GM21447 (cell line): Measurements from ENCODE around the gene PYDC1.
"Not testable (repeated sequence)": the region's sequence is repeated elsewhere in the genome, so short reads cannot be mapped to it uniquely, and the experiment has no call there.

Source experiments
- ATAC-seq: cut with Tn5 transposase; IDR thresholded peaks from one replicate; pipeline ENCODE4 v1.9.1; 2021; ENCODE audit not compliant: unreplicated experiment

Gene PYDC1

GRCh38 chr16:31223044-31223443, 6.1 kb upstream of the PYDC1 start:
- no peak for ATAC-seq

GRCh38 chr16:31221357-31222160, 4.6 kb upstream of the PYDC1 start:
- no peak for ATAC-seq

GRCh38 chr16:31219154-31219741, 2.3 kb upstream of the PYDC1 start:
- ATAC-seq, result no peak

- no peak for ATAC-seq
These were observed 198 bp upstream of the PYDC1 start for GRCh38 chr16:31217136-31217530.

GRCh38 chr16:31215287-31216162, 1.4 kb downstream of the PYDC1 start:
- no peak for ATAC-seq

DNA sequence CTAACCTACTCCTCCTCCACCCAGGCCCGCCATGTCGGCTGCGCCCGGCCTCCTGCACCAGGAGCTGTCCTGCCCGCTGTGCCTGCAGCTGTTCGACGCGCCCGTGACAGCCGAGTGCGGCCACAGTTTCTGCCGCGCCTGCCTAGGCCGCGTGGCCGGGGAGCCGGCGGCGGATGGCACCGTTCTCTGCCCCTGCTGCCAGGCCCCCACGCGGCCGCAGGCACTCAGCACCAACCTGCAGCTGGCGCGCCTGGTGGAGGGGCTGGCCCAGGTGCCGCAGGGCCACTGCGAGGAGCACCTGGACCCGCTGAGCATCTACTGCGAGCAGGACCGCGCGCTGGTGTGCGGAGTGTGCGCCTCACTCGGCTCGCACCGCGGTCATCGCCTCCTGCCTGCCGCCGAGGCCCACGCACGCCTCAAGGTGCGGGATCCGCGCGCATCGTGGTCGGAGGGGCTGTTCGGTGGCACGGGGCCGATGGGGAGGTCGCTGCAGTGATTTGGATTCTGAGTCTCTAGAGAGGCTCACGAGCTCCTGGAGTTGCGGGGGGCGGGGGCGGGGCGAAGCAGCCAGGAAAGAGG, 2.1 kb downstream of the PYDC1 start:
- no peak for ATAC-seq

- no peak for ATAC-seq
These were observed 2.8 kb downstream of the PYDC1 start, which contains the start of gene TRIM72 for GRCh38 chr16:31213877-31214707. Gene TRIM72 (plus strand): TSS chr16:31214119. CDS start chr16:31214739, 620 bp downstream.

GRCh38 chr16:31213342-31213741, 3.6 kb downstream of the PYDC1 start:
- ATAC-seq, result no peak

GRCh38 chr16:31206776-31207175, 10.2 kb downstream of the PYDC1 start:
- no peak for ATAC-seq

GRCh38 chr16:31204871-31205666, 11.9 kb downstream of the PYDC1 start:
- ATAC-seq, result no peak

- peak; percentile 49 for ATAC-seq
These were observed 14.2 kb downstream of the PYDC1 start, which contains the start of gene PYCARD for GRCh38 chr16:31202414-31203375. Gene PYCARD (minus strand): TSS chr16:31202760. CDS start chr16:31202690, 70 bp downstream.

DNA sequence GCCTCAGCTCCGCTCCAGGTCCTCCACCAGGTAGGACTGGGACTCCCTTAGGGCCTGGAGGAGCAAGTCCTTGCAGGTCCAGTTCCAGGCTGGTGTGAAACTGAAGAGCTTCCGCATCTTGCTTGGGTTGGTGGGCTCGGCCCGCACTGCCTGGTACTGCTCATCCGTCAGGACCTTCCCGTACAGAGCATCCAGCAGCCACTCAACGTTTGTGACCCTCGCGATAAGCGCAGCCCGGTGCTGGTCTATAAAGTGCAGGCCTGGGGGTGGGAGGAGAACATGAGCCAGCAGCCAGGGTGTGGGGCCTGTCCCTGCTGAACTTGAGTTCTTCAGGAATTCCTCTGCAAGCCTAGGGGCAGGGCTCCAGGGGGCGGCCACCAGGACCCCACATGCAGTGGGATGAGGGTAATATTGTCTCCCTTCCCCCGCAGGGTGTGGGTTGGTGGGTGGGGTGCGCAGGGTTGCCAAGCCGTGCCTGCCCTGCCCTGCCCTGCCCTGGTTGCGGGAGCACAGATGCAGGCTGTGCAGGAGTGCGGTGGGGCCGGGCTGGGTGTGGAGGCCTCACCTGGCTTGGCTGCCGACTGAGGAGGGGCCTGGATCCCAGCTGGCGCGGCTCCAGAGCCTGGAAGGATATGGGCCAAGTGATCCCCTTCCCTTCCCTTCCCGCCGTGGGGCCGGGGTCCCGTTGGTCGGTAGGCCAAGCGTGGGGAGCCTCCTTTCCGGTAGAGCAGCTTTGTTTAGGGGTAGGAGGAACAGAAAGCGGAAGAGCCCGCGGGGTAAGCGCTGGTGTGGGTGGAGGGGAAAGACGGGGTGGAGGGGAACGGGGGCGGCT, 15.1 kb downstream of the PYDC1 start:
- peak; percentile 58 for ATAC-seq

- ATAC-seq, result no peak
These were observed 15.9 kb downstream of the PYDC1 start for GRCh38 chr16:31200821-31201568.

GRCh38 chr16:31200111-31200510, 16.8 kb downstream of the PYDC1 start:
- ATAC-seq, result not testable (repeated sequence)

GRCh38 chr16:31199430-31200041, 17.4 kb downstream of the PYDC1 start:
- ATAC-seq, result no peak

GRCh38 chr16:31198207-31198882, 18.6 kb downstream of the PYDC1 start:
- no peak for ATAC-seq
